Glutamatergic neuron (in vitro differentiated cells): ENCODE results near the gene ANXA1. TPM values are rescaled to one million over a fixed set of nuclear protein-coding genes. Genes with fewer than 3 reads are reported as not detected.
"Not testable (repeated sequence)": the region's sequence is repeated elsewhere in the genome, so short reads cannot be mapped to it uniquely, and the experiment has no call there.

ENCODE experiments used
- DNase-seq: peaks from one replicate; pipeline ENCODE4 v3.0.0; 2022
- H3K27ac Mint-ChIP-seq: one replicate; pipeline ENCODE4 v1.8.0; 2020; ENCODE audit warnings: mild to moderate bottlenecking, mixed read lengths, inconsistent platforms; ENCODE audit not compliant: unreplicated experiment
- H3K27me3 Mint-ChIP-seq: one replicate; pipeline ENCODE4 v1.8.0; 2020; ENCODE audit warnings: mild to moderate bottlenecking, moderate library complexity, mixed read lengths, inconsistent platforms; ENCODE audit not compliant: unreplicated experiment
- H3K36me3 Mint-ChIP-seq: one replicate; pipeline ENCODE4 v1.8.0; 2020; ENCODE audit warnings: mild to moderate bottlenecking, mixed read lengths, inconsistent platforms; ENCODE audit not compliant: unreplicated experiment
- H3K4me1 Mint-ChIP-seq: one replicate; pipeline ENCODE4 v1.8.0; 2020; ENCODE audit warnings: mild to moderate bottlenecking, low read depth, mixed read lengths, inconsistent platforms; ENCODE audit not compliant: unreplicated experiment
- H3K4me3 Mint-ChIP-seq: one replicate; pipeline ENCODE4 v1.8.0; 2020; ENCODE audit warnings: mild to moderate bottlenecking, mixed read lengths, inconsistent platforms; ENCODE audit not compliant: unreplicated experiment
- H3K9me3 Mint-ChIP-seq: one replicate; pipeline ENCODE4 v1.8.0; 2020; ENCODE audit warnings: mild to moderate bottlenecking, moderate library complexity, mixed read lengths, inconsistent platforms; ENCODE audit not compliant: unreplicated experiment
- CTCF ChIP-seq: fragments of 200-600 bp; sonication (generic); IDR thresholded peaks from one replicate; pipeline ENCODE4 v1.5.0; 2021; ENCODE audit not compliant: partially characterized antibody, unreplicated experiment
- long read RNA-seq: library from polyadenylated mRNA; unstranded; transcript quantifications from one replicate; pipeline ENCODE4 v2.0.0, GENCODE V29; 2020; ENCODE audit not compliant: unreplicated experiment
- total RNA-seq: library from RNA; stranded (reverse); fragmentation: NEBNext Ultra II Directional; extraction: Animal tissue kit (Norgen Biotek cat#: 25700); gene quantifications from one replicate; pipeline ENCODE4 v1.2.1, GENCODE V29; 2021; ENCODE audit not compliant: unreplicated experiment

ANXA1 gene, protein sequence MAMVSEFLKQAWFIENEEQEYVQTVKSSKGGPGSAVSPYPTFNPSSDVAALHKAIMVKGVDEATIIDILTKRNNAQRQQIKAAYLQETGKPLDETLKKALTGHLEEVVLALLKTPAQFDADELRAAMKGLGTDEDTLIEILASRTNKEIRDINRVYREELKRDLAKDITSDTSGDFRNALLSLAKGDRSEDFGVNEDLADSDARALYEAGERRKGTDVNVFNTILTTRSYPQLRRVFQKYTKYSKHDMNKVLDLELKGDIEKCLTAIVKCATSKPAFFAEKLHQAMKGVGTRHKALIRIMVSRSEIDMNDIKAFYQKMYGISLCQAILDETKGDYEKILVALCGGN
- total RNA-seq = not detected
- long read RNA-seq = 0 reads

DNA sequence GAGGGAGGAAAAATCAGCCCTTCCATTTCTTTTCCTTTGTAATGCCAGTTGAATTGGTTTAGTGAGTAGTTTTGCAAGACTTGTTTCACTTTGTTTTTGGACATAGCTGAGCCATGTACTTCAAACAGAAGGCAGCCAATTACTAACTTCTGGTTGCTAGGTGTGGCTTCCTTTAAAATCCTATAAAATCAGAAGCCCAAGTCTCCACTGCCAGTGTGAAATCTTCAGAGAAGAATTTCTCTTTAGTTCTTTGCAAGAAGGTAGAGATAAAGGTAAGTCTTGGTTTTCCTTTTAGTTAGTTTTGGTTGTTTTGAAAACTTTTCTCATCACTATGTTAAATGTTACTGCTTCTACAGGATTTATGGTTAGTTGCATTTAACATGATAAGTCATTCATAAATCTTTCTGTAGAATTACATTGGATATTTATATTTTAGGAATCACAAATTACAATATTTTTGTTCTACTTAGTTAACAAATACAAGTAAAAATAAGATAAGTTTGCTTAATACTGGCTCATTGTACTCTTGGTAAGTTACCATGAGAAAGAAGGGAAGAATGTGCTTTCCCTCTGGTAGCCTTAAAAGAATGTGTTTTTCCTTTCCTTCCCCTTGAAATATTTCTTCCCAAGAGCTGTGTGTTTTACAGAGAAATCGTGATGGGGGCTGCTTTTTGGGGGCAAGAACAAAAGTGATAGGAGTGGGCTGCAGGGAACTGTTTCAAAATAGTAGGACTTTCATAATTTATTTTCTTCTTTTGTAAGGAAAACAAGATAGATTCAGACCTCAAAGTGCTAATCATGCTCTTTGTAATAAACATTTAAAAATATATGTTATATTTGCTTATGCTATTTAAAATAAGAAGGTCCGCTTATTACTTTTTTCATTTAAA, at the start of gene ANXA1:
ANXA1 (plus strand) TSS at position 213 of the 890 bp plus-strand sequence. CDS start 6,671 bp downstream, outside the sequence.
- Mint-ChIP-seq H3K27me3 (no peaks in the 10 kb centered on the region), H3K27ac (no peak within 1 kb of the TSS)
- DNase-seq = no peak

GRCh38 chr9:73104342-73104741, 47.3 kb upstream of the ANXA1 start:
- H3K27ac Mint-ChIP-seq = no peak overlapping the region
- H3K36me3 Mint-ChIP-seq = no peaks in the 10 kb centered on the region
- no peaks in the 10 kb centered on the region for H3K27me3 Mint-ChIP-seq
- H3K9me3 Mint-ChIP-seq = no peaks in the 10 kb centered on the region
- no peak for DNase-seq
- no peaks in the 10 kb centered on the region for H3K4me1 Mint-ChIP-seq
- no peak overlapping the region for H3K4me3 Mint-ChIP-seq
- no peak for TF ChIP-seq CTCF

More for the DNA sequence above, at the start of gene ANXA1:
- peaks cover 3% of the 10 kb centered on the region for H3K4me1 Mint-ChIP-seq
- no peaks in the 10 kb centered on the region for H3K9me3 Mint-ChIP-seq
- no peak within 1 kb of the TSS for H3K4me3 Mint-ChIP-seq
- H3K36me3 Mint-ChIP-seq = no peaks in the 10 kb centered on the region
- TF ChIP-seq CTCF = no peak

DNA sequence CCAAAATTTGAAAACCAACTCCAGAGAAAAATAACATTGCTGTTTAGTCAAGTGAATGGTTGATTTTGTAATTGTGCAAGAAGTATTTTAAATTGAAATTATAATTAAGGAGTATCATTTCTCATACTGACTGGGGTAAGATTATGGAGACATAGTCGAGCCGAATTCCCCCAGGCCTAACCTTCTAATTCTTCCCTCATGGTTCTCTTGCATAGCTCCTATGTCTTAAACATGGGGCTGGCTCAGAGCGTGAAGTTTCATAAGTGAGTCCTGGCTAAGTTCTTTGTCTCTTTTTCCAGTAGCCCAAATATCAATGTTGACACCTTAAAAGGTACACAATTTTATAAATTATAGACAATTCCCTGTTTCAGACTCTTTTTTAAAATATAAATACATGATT, 46.7 kb upstream of the ANXA1 start:
- no peaks in the 10 kb centered on the region for H3K9me3 Mint-ChIP-seq
- TF ChIP-seq CTCF = no peak
- H3K27ac Mint-ChIP-seq = no peak overlapping the region
- H3K27me3 Mint-ChIP-seq = no peaks in the 10 kb centered on the region
- no peak for DNase-seq
- no peaks in the 10 kb centered on the region for H3K36me3 Mint-ChIP-seq
- no peak overlapping the region for H3K4me3 Mint-ChIP-seq
- no peaks in the 10 kb centered on the region for H3K4me1 Mint-ChIP-seq

- H3K36me3 Mint-ChIP-seq, H3K4me1 Mint-ChIP-seq, H3K27ac Mint-ChIP-seq, H3K9me3 Mint-ChIP-seq, H3K27me3 Mint-ChIP-seq, H3K4me3 Mint-ChIP-seq, DNase-seq: not testable (repeated sequence)
These were observed 44.1 kb upstream of the ANXA1 start for GRCh38 chr9:73107489-73108069.

- no peak for TF ChIP-seq CTCF
- Mint-ChIP-seq H3K4me1 (no peaks in the 10 kb centered on the region), H3K4me3 (no peak overlapping the region), H3K9me3 (peaks cover 1% of the 10 kb centered on the region), H3K27ac (no peak overlapping the region), H3K27me3 (no peaks in the 10 kb centered on the region), H3K36me3 (no peaks in the 10 kb centered on the region)
- no peak for DNase-seq
These were observed 37.6 kb upstream of the ANXA1 start for GRCh38 chr9:73114058-73114457.
